Superior temporal gyrus (tissue), 1 donor: Measurements from ENCODE around the gene ZCCHC2.

ENCODE experiments used
- DNase-seq: peaks from one replicate; pipeline ENCODE4 v3.0.0-alpha.2; 2016; ENCODE audit errors: extremely low spot score

ZCCHC2 gene

DNA sequence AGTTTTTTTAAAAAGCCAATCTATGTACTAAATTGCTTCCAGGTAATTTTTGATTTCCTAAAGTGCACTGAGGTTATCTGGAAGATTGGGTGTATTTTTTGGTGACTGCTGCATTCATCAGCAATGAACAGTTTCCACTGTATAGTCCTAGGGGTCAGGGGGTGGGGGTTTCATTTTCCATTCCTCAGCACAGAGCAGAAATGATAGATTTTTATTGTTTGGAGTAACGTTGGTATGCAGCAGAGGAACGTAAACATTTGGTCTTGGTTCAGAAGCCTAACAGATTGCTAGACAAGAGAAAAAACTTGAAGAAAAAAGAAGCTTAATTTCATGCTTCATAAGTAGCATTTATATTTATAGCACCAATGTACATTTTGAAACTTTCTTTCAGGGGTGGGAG is 54.9 kb downstream of the ZCCHC2 start:
- no peak for DNase-seq

DNA sequence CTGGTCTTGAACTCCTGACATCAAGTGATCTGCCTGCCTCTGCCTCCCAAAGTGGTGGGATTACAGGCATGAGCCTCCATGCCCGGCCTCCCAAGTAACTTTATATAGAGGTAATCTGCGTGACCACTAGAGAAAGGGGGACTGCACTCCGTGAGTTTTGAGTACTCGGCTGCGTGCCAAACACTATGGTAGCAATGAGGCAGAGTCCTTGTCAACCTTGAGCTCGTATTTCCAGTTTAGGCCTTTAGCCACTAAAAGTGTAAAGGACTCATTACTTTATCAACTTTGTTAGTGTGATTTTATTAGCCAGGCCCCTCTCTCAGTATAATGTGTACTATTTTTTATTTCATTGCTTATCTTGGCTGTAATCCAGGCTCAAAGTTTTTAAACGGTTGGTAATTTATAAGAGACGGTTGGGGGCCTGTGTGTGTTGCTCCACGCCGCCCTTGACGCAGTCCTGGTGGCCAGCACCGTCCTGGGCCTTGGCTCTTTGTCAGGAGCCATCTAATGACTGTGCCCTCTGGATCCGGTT is 56.2 kb downstream of the ZCCHC2 start:
- DNase-seq, result no peak

DNA sequence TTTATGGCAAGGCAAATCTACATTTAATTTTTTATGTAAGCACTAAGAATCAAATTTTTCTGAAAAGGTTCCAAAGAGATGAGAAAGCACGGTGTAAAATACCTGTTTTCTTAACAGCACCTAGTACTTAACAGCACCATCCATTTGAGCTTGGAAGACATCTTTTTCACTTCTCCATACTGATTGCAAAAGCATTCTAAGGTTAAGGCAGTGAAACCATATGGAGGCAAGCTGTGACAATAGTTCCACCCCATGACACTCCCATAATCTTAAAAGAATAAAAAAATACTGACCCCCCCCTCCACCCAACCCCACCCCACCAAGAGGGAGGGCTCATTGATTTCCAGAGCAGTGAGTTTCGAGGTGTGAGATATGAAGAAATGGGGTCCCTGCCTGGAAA is 60.6 kb downstream of the ZCCHC2 start:
- no peak for DNase-seq

DNA sequence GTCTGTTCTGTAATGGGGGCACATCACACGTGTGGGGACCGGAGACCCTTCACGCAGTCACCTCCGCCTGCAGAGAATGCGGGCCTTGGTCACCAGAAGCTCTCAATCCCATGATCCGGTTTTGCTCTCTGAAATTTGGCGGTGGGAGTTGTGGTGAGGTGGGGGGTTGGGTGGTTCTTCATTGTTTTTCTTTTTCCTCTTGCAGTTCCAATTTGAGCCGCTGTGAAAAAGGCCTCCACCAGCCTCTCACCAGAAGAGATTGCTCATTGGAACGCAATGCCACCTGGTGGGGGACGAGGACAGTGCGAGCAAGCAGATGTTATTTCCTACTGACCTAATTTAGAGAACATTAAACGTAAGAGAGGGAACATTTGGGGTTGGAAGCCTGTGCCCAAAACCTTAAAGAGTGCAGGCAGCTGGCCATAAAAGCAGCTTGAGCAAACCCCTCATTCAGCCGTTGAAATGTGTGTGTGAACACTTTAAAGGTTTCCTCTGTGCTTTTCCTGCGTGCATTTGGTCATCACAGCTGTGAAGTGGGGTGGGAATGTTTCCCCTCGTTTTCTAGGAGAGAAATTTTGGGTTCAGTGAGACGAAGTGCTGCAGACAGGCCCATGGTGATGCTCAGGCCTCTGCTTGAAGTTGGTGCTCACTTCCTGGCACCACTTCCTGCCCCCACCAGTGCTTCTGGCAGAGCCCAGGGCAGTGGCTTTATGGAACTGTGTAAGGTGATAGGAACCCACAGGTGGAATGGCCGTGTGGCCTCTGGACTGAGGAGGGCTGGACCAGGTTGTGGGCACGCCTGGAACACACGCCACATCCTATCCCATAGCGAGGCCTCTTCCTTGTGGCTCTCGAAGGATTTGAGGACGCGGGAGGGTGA is 61.7 kb downstream of the ZCCHC2 start:
- DNase-seq, result peak; percentile 94

DNA sequence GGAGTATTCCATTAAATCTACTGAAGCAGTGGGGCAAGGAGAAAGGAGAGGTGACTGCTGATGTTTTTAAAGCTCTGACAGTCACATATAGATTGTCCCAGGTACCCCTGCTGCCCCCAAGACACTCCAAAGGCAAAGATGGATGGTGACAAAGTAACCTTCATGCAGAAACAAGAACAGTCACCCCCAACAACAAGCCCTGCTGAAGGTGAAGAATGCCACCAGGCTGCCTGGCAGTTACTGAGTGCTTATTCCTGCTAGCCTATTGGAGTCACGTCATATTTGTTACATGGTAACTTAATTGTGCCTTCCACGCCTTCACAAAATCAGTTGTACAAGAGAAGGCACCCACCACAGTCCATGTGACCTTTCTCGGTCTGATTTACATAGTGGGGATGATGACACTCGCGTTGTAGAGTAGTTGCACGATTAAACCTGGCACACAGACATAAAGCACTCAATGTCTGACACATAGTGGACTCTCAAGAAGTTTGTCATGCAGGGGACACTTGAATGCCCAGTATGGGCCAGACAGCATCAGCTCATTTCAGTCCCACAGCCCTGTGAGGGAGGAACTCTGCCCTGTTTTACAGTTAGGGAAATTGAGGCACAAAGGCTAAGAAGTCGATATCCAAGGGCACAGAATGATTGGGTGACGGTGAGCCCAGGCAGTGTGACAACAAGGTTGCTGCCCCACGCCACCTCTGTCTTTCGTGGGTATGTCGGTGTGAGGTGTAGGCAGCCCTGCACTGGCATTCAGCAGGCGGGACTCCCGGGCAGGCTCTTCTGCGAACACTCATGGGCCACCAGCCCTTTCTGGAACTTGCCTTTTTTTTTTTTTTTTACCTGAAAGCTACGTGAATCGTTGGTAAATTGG is 62.7 kb downstream of the ZCCHC2 start:
- no peak for DNase-seq

DNA sequence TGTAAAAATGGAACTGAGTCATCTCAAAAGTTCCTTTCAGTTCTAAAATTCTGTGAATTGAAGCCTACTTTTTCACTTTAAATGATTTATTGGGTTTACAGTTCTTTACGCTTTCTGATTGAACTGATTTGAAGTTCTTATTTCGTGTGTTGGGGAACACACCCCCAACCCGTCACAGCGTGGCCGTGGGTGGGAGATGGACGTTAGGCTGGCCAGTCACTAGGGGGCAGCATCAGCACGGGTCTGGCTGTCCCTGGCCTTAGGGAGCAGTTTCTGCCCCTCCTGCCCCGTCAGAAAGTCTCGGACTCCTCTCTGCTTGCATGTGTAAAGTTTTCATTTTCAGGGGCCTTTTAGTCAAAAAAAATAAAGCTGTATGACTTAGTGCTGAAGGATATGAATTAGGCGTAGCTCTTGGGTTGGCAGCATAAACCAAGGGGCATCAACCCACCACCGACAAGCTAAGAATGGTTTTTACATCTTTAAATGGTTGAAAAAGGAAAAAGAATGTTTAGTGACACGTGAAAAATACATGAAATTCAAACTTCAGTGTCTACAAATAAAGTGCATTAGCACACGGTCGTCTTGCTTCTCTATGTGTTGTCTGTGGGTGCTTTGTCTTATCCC is 63.4 kb downstream of the ZCCHC2 start:
- peak; percentile 91 for DNase-seq

DNA sequence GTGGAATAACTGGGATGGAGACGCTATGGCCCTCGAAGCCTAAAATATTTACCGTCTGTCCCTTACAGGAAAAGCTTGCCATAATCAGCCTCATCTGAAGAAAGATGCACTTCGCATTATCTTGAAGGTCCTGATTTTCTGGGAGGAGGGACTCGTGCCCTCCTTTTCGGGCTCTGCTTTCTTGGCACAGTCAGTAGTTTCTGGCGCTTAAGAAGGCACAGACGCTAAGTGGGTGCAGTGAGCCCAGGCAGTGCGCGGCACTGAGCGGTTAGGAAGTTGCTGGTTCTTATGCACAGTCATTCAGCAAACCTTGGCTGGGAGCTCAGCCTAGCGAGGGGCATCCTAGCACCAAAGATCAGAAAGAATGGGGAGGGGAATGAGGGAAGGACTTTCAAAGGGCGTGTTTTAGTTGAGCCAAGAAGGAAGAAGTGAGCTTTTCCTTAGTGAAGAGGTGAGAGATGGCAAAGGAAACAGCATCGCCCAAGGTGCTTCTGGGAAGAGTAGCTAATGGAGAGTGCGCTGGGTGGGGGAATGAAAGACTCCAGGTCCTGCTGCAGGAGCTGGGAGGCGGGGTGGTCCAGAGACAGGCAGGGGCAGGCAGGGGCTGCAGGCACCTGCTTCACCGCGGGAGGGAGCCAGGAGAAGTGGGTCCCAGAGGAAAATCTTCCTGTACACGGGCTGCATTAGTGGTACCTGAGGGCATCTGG is 64.1 kb downstream of the ZCCHC2 start:
- peak; percentile 75 for DNase-seq

DNA sequence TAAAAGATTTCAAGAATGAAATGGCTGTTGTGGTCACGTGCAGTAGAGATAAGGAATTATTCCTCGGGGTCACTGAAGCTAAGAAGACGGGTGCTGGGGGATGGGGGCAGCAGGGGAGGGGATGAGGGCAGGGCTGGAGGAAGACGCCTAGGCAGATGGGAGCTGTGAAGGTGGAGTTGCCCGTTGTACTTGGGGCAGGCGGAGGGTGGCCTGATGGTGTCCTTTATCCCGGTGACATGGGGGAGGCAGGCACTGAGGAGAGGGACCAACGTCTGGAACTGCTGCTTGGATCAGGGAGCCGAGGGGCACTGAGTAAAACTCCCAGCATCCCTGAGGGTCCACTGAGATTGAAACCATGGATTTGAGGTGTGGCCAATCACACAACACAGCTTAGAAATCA is 64.9 kb downstream of the ZCCHC2 start:
- no peak for DNase-seq

DNA sequence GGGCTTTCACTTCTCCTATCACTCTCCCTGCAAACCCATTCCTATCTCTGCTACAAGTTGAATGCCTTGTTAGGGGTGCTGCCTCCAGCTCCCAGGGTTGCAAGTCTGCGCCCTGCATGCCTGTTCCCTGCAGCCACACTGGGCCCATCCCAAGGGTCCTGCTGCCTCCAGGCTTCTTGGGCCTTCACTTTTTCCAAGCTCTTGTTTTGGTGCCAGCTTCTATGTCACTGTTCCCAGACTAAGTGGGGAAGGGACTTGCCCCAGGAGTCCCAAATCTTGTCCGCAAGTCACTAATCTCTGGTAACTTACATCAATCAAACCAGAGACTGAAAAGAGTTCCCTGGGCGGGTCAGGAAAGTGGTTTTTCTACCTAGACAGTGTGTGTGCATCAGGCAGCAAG is 65.4 kb downstream of the ZCCHC2 start:
- no peak for DNase-seq

DNA sequence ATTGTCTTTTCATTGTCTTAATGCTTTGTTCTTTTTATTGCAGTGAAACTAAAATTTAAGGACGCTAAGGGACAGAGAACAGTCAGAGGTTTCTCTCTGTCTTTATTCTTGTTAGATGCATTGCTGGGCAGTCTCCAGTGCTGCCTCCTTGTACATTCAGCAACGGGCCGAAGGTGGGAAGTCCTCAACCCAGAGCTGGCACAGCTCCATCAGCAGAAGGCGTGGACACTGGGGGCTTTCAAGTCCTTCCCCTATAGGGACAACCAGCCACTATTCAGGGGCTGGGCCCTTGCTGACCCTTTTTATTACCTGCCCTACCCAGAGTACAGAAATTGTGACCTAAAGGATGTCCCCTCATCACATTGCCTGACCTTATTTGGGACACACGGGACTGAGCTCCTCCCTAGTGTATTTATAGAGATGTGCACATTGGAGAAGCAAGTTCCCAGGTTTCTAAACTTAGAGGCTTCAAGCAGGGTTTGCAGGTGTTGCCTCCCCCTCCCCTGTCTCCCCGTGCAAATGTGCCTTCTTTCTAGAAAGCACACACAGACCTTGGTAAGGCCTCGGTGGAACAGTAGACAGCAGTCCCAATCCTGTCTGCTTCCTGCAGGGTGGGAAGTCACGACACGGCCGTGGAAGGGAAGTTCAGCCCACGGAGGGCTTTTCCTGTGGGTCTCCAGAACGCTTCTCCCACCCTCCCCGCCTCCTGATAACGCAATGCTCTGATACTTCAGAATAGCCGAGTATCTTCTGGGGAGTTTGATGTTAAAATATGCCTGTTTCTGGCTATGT is 68.2 kb downstream of the ZCCHC2 start:
- no peak for DNase-seq

DNA sequence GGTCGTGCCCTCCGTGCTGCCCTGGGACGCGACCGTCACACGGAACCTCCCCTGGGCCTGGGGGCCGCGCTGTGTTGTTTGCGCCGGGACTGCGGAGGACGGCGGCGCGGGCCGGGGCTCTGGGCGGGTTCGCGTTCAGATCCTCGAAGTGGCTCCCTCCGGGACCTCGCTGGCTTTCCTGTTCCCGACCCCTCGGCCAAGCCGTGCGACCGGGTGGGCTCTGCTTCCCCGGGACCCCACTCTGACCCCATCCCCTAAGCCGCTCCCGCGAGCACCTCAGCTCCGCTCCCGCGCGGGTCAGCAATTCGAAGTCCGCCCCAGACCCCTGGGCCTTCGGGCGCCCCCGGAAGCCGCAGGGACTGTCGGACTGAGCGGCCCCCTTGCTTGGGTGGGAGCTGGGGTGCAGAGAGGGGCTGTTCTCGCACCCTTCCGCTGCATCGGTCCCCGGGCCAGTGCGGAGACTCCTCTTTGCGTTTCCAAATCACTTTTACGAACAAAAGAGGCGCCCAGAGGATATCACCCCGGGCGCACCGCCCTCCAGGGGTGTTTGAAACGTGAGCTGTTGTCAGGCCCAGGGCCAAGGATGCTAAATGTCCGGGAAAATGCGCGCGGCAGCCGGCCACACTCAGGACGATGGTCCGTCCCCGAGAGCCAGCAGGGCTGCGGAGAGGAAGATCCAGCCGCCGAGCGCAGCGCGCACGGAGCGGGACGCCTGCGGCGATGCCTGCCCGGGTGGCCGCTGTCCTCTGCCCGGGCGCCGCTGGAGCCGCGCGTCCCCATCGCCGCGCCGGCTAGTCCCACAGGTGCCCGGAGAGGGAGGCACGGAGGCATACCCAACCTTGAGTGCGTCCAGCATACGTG is 73.5 kb downstream of the ZCCHC2 start:
- no peak for DNase-seq

DNA sequence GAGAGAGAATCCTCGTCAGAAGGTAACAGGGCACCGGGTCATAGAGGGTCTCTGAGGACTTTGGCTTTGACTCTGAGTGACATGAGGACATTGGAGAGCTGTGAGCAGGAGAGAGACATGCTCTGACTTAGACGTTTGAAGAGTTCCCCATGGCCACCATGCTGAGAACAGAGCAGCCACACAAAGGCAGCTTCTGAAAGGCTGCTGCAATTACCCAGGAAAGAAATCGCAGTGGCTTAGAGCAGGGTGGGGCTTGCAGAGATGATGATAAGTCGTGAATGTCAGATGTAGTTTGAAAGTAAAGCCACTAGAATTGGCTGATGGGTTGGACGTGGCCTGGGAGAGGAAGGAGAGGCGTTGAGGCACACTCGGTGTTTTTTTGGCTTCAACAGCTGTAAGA is 79.0 kb downstream of the ZCCHC2 start:
- no peak for DNase-seq

DNA sequence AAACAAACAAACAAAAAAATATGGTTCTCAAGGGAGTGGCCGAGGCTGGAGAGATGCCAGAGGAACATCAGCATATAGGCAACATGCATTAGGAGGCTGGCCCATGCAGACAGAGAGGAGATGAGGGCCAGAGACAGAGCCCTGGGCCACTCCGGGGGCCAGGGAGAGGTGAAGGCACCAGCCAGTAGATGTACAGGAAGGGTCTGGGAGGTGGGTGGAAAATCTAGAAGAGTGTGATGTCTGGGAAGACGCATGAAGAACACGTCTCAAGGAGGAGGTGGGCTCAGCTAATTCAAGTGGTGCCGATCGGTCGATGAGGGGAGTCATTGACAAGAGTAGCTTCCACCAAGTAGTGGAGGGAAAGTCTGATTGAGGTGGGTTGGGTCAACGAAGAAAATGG is 79.9 kb downstream of the ZCCHC2 start:
- no peak for DNase-seq

DNA sequence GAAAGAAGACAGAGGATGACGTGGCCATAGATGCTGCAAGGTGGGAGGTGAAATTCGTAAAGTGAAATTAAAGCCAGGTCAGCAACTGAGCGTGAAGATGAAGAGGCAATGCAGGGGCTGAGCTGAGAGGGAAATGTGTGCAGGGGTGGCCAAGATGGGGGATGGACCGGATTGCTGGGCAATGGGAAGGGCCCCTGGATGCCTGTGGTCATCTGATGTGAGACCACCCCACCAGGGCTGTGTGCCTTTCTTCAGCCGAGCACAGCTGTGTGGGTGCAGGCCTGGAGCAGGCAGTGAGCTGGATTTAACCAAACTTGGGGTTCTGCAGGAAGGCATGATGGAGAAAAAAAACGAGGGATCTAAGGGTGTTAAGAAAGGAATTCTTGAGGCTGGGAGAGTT is 80.4 kb downstream of the ZCCHC2 start:
- no peak for DNase-seq

DNA sequence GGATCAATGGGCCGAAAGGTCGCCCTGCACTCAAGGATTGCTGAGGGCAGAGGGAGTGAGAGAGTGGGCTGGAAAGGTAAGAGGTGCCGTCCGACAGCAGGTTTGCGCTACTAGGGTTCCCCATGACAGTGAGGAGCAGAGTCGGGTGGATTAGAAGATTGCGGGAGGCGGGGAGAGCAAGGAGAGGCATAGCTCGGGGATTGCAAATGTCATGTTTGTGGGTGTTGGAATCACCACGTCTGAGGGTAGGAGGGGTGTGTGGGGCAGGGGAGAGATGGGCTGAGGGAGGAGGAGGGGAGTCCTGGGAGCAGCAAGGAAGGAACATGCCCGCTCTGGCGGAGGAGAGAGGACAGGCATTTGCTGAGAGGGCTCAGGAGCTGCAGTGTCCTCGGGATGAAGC is 81.2 kb downstream of the ZCCHC2 start:
- DNase-seq, result no peak

DNA sequence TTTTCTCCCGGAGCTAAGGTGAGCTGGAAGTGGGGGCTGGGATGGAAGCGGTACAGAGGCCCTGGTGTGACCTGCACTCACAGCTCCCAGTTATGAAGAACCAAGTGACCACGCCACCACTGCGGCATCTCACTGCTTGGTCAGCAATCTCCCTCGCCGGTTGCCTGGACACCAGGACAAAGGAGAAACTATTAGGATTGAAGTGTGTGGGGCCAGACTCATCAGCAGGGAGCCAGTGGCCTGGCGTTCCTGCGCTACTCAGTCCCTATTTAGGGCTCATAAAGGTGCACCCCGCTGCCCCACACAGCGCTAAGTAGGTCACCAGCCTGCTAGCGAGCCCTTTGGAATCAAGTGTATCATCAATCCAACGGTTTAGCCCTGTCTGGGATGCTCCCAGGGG is 82.9 kb downstream of the ZCCHC2 start:
- DNase-seq, result no peak

DNA sequence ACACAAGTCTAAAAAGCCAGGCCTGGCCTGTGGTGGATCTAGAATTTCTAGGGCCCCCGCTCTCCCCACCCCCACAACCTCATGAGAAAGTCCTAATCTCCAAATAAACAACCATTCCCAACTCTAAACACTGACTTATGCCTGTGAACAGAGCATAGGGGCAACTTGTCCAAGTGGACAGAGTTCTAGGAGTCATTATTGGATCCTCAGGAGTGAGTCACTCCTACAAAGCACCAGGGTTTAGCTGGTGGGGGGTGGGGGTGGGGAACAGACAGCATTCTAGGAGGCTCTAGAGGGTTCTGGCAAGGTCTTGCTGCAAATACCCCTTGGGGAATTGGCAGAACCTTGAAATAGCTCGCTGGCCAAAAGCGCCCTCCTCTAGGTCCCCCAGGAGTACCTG is 83.3 kb downstream of the ZCCHC2 start:
- DNase-seq, result no peak

DNA sequence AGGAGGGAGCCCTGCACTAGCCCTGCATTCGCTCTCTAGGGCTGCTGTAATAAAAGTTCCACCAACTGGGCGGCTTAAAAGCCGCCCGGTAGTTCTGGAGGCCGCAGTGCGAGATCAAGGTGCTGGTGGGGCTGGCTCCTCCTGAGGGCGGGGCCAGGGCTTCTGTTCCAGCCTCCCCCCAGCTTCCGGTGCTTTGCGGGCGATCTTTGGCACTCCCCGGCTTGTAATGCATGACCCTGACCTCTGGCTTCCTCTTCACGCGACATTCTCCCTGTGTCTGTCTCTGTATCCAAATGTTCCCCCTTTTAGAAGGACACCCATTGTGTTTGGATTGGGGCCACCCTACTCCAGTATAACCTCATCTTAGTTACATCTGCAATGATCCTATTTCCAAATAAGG is 84.5 kb downstream of the ZCCHC2 start:
- no peak for DNase-seq

DNA sequence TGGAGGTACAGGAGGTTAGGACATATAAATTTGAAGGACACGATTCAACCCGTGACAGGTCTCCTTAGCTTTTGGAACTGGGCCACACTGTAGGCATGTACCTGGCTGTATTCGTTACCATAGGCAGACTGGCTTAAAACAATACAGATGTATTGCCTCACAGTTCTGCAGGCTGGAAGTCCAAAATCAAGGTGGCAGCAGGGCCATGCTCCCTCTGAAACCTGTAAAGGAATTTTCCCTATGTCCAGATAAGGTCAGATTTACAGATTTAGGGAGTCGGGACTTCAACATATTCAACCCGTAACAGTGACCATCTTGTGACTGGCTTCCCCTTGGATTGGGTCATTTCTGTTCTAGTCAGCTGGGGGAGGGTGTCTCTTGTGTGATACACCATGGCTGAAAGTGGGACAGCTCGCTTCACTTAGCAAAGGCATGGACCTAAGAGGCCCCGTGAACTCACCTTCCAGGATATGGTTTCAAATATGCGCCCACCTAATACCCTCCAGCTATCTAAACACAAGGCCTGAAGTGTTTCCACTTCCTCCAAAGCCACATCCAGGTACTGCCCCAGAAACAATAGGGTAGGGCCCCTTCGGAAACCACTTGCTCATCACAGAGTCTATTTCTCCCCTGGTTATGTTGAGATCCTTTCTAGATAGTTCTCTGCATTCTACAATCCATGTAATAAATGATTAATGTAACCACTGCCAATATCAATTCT is 85.0 kb downstream of the ZCCHC2 start:
- no peak for DNase-seq
